Neural cell (in vitro differentiated cells): ENCODE results near the gene HS6ST3. TPM values are rescaled to one million over a fixed set of nuclear protein-coding genes. Genes with fewer than 3 reads are reported as not detected.

ENCODE experiments used
- H2AFZ ChIP-seq: fragments of 200-600, 300-800 bp; sonication (generic), shearing (Covaris generic); 2 replicates; pipeline ENCODE4 v1.6.0; 2014; ENCODE audit warnings: low read depth, mild to moderate bottlenecking, antibody characterized with exemption, low read length, moderate library complexity
- H3F3A ChIP-seq: fragments of 200-600 bp; shearing (Covaris generic); 2 replicates; pipeline ENCODE4 v1.6.1; 2016; ENCODE audit warnings: mild to moderate bottlenecking, moderate library complexity, mixed read lengths, antibody characterized with exemption, low read length; ENCODE audit not compliant: insufficient read depth, poor library complexity, severe bottlenecking
- H3K27ac ChIP-seq: fragments of 200-600, 300-800 bp; sonication (generic), shearing (Covaris generic); 2 replicates; pipeline ENCODE4 v1.5.1; 2014; ENCODE audit warnings: mild to moderate bottlenecking, low read length, moderate library complexity
- H3K27me3 ChIP-seq: fragments of 300-800, 200-600 bp; sonication (generic), shearing (Covaris generic); 2 replicates; pipeline ENCODE4 v1.6.0; 2014; ENCODE audit warnings: mild to moderate bottlenecking, low read depth, low read length, moderate library complexity; ENCODE audit not compliant: insufficient read depth
- H3K36me3 ChIP-seq: fragments of 300-800, 200-600 bp; sonication (generic), shearing (Covaris generic); 2 replicates; pipeline ENCODE4 v1.5.1; 2014; ENCODE audit warnings: mild to moderate bottlenecking, antibody characterized with exemption, low read length, moderate library complexity; ENCODE audit not compliant: insufficient read depth
- H3K4me2 ChIP-seq: fragments of 300-800, 200-600 bp; sonication (generic), shearing (Covaris generic); 2 replicates; pipeline ENCODE4 v1.6.0; 2014; ENCODE audit warnings: mild to moderate bottlenecking, low read length
- H3K4me3 ChIP-seq: fragments of 300-800, 200-600 bp; sonication (generic), shearing (Covaris generic); 2 replicates; pipeline ENCODE4 v1.5.1; 2014; ENCODE audit warnings: mild to moderate bottlenecking, low read length, moderate library complexity
- H3K79me2 ChIP-seq: fragments of 200-600 bp; shearing (Covaris generic); replicated peaks from 2 replicates; pipeline ENCODE4 v1.6.0; 2014; ENCODE audit warnings: mild to moderate bottlenecking, low read length, moderate library complexity; ENCODE audit not compliant: insufficient read depth
- H3K9ac ChIP-seq: fragments of 300-800, 200-600 bp; sonication (generic), shearing (Covaris generic); 2 replicates; pipeline ENCODE4 v1.6.1; 2016; ENCODE audit warnings: mild to moderate bottlenecking, low read length, mixed read lengths
- H3K9me2 ChIP-seq: fragments of 200-600 bp; shearing (Covaris generic); 2 replicates; pipeline ENCODE4 v1.6.1; 2016; ENCODE audit warnings: mild to moderate bottlenecking, low read length, mixed read lengths; ENCODE audit not compliant: insufficient read depth
- H3K9me3 ChIP-seq: fragments of 200-600, 300-800 bp; sonication (generic), shearing (Covaris generic); 2 replicates; pipeline ENCODE4 v1.6.1; 2016; ENCODE audit warnings: mild to moderate bottlenecking, mixed run types, low read length, moderate library complexity, mixed read lengths
- H4K20me1 ChIP-seq: fragments of 200-600 bp; shearing (Covaris generic); 2 replicates; pipeline ENCODE4 v1.6.1; 2016; ENCODE audit warnings: mild to moderate bottlenecking, mixed run types; ENCODE audit not compliant: insufficient read depth
- CTCF ChIP-seq: fragments of 450-650 bp; IDR thresholded peaks from 2 replicates; pipeline ENCODE4 v1.5.1; 2014; ENCODE audit warnings: antibody characterized with exemption, mild to moderate bottlenecking, moderate library complexity; ENCODE audit not compliant: poor library complexity, severe bottlenecking
- EP300 ChIP-seq: fragments of 450-650 bp; conservative IDR thresholded peaks from 2 replicates; pipeline ENCODE4 v1.6.1; 2014; ENCODE audit warnings: antibody characterized with exemption, mild to moderate bottlenecking, moderate library complexity; ENCODE audit not compliant: poor library complexity, severe bottlenecking
- EZH2 ChIP-seq: fragments of 200-600, 300-800 bp; shearing (Covaris generic), sonication (generic); IDR thresholded peaks from 2 replicates; pipeline ENCODE4 v1.6.1; 2014; ENCODE audit warnings: antibody characterized with exemption, low read length, borderline replicate concordance, mild to moderate bottlenecking; ENCODE audit not compliant: insufficient read depth, poor library complexity, severe bottlenecking
- MXI1 ChIP-seq: fragments of 450-650 bp; conservative IDR thresholded peaks from 2 replicates; pipeline ENCODE4 v1.6.1; 2014; ENCODE audit warnings: antibody characterized with exemption, mild to moderate bottlenecking; ENCODE audit not compliant: poor library complexity, severe bottlenecking
- POLR2AphosphoS5 ChIP-seq: IDR thresholded peaks from 2 replicates; pipeline ENCODE4 v1.6.1; 2012
- RAD21 ChIP-seq: fragments of 450-650 bp; conservative IDR thresholded peaks from 2 replicates; pipeline ENCODE4 v1.6.1; 2014; ENCODE audit warnings: antibody characterized with exemption, mild to moderate bottlenecking, moderate library complexity
- REST ChIP-seq: IDR thresholded peaks from 2 replicates; pipeline ENCODE4 v1.6.1; 2012; ENCODE audit warnings: borderline replicate concordance
- SMC3 ChIP-seq: fragments of 450-650 bp; conservative IDR thresholded peaks from 2 replicates; pipeline ENCODE4 v1.6.1; 2014; ENCODE audit warnings: antibody characterized with exemption, mild to moderate bottlenecking, moderate library complexity; ENCODE audit not compliant: poor library complexity
- TAF1 ChIP-seq: IDR thresholded peaks from 2 replicates; pipeline ENCODE4 v1.6.1; 2012; ENCODE audit warnings: low read depth
- polyA plus RNA-seq: library from polyadenylated mRNA; depleted of rRNA; stranded (reverse); fragments of >200 nt; gene quantifications from 2 replicates; pipeline ENCODE4 v1.2.3, GENCODE V29; 2014

Gene HS6ST3
- polyA plus RNA-seq, 1 donor from 2014 or later: 10.9 TPM

GRCh38 chr13:96481482-96481881 is 391.6 kb downstream of the HS6ST3 start:
- no peaks in the 10 kb centered on the region for H3F3A ChIP-seq
- H3K79me2 ChIP-seq: no peaks in the 10 kb centered on the region
- H3K36me3 ChIP-seq: no peaks in the 10 kb centered on the region
- TF ChIP-seq POLR2AphosphoS5: no peak
- no peak for TF ChIP-seq REST
- no peak for TF ChIP-seq CTCF
- no peak for TF ChIP-seq MXI1
- H3K4me3 ChIP-seq: no peak overlapping the region
- H4K20me1 ChIP-seq: no peaks in the 10 kb centered on the region
- no peak overlapping the region for H3K27ac ChIP-seq
- H3K9me2 ChIP-seq: no peaks in the 10 kb centered on the region
- no peak overlapping the region for H3K4me2 ChIP-seq
- H3K27me3 ChIP-seq: no peaks in the 10 kb centered on the region
- no peaks in the 10 kb centered on the region for H3K9me3 ChIP-seq
- H3K9ac ChIP-seq: no peak overlapping the region
- H2AFZ ChIP-seq: no peak overlapping the region

DNA sequence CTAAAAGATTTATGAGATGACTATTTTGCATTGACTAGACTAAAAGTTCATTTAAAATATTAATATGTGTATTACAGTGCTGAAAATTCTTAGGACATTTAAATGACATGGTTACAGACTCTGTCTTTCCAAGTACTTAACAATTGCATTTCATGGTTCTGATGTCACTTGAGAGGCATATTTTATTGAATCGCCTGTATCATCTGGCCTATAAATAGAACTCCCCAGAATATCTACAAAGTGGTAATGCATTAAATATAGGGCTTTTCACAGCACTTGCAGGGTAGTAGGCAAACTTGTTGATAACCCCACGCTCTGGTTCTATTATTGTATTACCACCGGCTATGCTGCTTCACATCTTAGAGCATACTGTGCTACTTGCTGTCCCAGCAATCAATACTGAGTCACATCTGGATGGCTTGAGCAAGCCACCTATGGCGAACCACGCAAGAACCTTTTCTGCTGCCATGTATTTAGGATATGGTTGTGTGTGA is 400.6 kb downstream of the HS6ST3 start:
- H3K9ac ChIP-seq: no peak overlapping the region
- H3K9me3 ChIP-seq: no peaks in the 10 kb centered on the region
- no peaks in the 10 kb centered on the region for H3K9me2 ChIP-seq
- H3K27me3 ChIP-seq: no peaks in the 10 kb centered on the region
- H3K27ac ChIP-seq: no peak overlapping the region
- no peak overlapping the region for H2AFZ ChIP-seq
- no peak overlapping the region for H3K4me2 ChIP-seq
- no peaks in the 10 kb centered on the region for H3F3A ChIP-seq
- TF ChIP-seq POLR2AphosphoS5 (no peak), EP300 (peak; percentile 16)
- no peak overlapping the region for H3K4me3 ChIP-seq
- H4K20me1 ChIP-seq: no peaks in the 10 kb centered on the region
- H3K36me3 ChIP-seq: no peaks in the 10 kb centered on the region
- H3K79me2 ChIP-seq: no peaks in the 10 kb centered on the region

DNA sequence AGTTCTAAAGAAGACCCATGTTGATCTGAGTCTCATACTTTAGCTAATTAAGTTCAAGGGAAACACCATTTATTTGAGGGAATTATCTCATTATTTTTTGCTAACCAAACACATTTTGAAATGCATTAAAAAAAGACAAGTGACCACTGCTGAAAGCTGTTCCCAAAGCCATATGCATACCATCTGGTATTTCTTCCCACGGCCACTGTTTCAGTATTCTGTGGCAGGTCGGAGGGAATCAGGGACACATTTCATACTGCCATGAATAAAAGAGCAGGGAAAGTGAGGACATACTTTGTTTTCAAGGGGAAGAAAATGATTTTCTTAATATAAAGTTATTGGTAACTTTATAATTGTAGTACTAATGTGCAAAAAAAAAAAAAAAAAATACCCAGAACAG is 401.2 kb downstream of the HS6ST3 start:
- Histone ChIP-seq H3K9ac (no peak overlapping the region), H4K20me1 (no peaks in the 10 kb centered on the region), H3K79me2 (no peaks in the 10 kb centered on the region), H3K36me3 (no peaks in the 10 kb centered on the region), H2AFZ (no peak overlapping the region), H3K27me3 (no peaks in the 10 kb centered on the region), H3F3A (no peaks in the 10 kb centered on the region), H3K9me3 (no peaks in the 10 kb centered on the region), H3K4me3 (no peak overlapping the region), H3K4me2 (no peak overlapping the region), H3K27ac (no peak overlapping the region), H3K9me2 (no peaks in the 10 kb centered on the region)
- TF ChIP-seq MXI1: no peak
- TF ChIP-seq RAD21: no peak
- no peak for TF ChIP-seq EZH2
- TF ChIP-seq POLR2AphosphoS5: no peak
- TF ChIP-seq CTCF: no peak
- no peak for TF ChIP-seq SMC3
- TF ChIP-seq EP300: no peak
- no peak for TF ChIP-seq REST
- no peak for TF ChIP-seq TAF1
